Endothelial cell of umbilical vein (primary cell): ENCODE measurements around the gene COL4A1. TPM values are rescaled to one million over a fixed set of nuclear protein-coding genes. Genes with fewer than 3 reads are reported as not detected.

ENCODE experiments used
- BruUV-seq: library from RNA; stranded (reverse); fragments of 400-500 nt; replicated peaks from 2 replicates; lab custom pipeline; 2021; lab: Mats Ljungman, UMichigan
- CTCF ChIA-PET: fragments of 300-600, 350-600 bp; sonication (Branson Sonifier 250); formaldehyde crosslinking; loops from one replicate; lab custom pipeline; 2021; ENCODE audit warnings: antibody characterized with exemption, inconsistent platforms; lab: Charles Lee
- POLR2A ChIA-PET: fragments of 300-600, 350-600 bp; sonication (Branson Sonifier 250); formaldehyde crosslinking; loops from one replicate; lab custom pipeline; 2021; ENCODE audit warnings: antibody characterized with exemption, inconsistent platforms; lab: Charles Lee
- DNase-seq: peaks from one replicate; pipeline ENCODE4 v3.0.0-alpha.2; 2011; ENCODE audit warnings: low read depth, low spot score
- FAIRE-seq: peaks from 2 replicates; lab custom pipeline; 2011; peaks lifted over from hg19 to GRCh38; lab: Jason Lieb, UNC
- H2AFZ ChIP-seq: 2 replicates; pipeline ENCODE4 v1.6.0; 2012; ENCODE audit warnings: low read depth, low read length, control low read depth, inconsistent platforms
- H3K27ac ChIP-seq: 2 replicates; pipeline ENCODE4 v1.5.1; 2011; ENCODE audit warnings: low read depth, mild to moderate bottlenecking, control low read depth, low read length, moderate library complexity; ENCODE audit not compliant: insufficient read depth
- H3K27me3 ChIP-seq, 2 experiments: 2 replicates each; pipeline versions ENCODE4 v1.6.0 to v1.6.1; 2011; ENCODE audit warnings: low read length in 2 of 2, mixed read lengths in 1 of 2; ENCODE audit not compliant: control insufficient read depth in 2 of 2, insufficient read depth in 2 of 2
- H3K36me3 ChIP-seq, 2 experiments: 2 replicates in 1 of 2; 3 replicates in 1 of 2; pipeline ENCODE4 v1.5.1; 2011; ENCODE audit warnings: low read length in 2 of 2, mild to moderate bottlenecking in 1 of 2, moderate library complexity in 1 of 2; ENCODE audit not compliant: control insufficient read depth in 2 of 2, insufficient read depth in 2 of 2; ENCODE audit errors: extremely low read depth in 1 of 2
- H3K4me1 ChIP-seq: 3 replicates; pipeline ENCODE4 v1.5.1; 2011; ENCODE audit warnings: mild to moderate bottlenecking, low read length; ENCODE audit not compliant: control insufficient read depth, insufficient read depth; ENCODE audit errors: extremely low read depth
- H3K4me2 ChIP-seq: 2 replicates; pipeline ENCODE4 v1.6.1; 2011; ENCODE audit warnings: low read length, control low read depth, mixed read lengths; ENCODE audit not compliant: insufficient read depth
- H3K4me3 ChIP-seq, 3 experiments: fragments of 200-600 bp in 1 of 3; sonication (generic), shearing (Covaris generic) in 1 of 3; replicated peaks in 1 of 3; 2 replicates each; pipeline ENCODE4 v1.5.1; 2011 to 2016; ENCODE audit warnings: control low read depth in 3 of 3, low read length in 3 of 3, mild to moderate bottlenecking in 2 of 3, inconsistent platforms in 1 of 3, low read depth in 1 of 3, moderate library complexity in 1 of 3; ENCODE audit not compliant: insufficient read depth in 1 of 3
- H3K79me2 ChIP-seq: 2 replicates; pipeline ENCODE4 v1.6.0; 2012; ENCODE audit warnings: low read length, inconsistent platforms; ENCODE audit not compliant: control insufficient read depth, insufficient read depth
- H3K9ac ChIP-seq: replicated peaks from 2 replicates; pipeline ENCODE3; 2011; ENCODE audit warnings: low read length, control low read depth; ENCODE audit not compliant: insufficient read depth; ENCODE audit errors: extremely low read depth
- H3K9me1 ChIP-seq: replicated peaks from 3 replicates; pipeline ENCODE4 v1.6.0; 2011; ENCODE audit warnings: mild to moderate bottlenecking, low read length; ENCODE audit not compliant: control insufficient read depth, insufficient read depth; ENCODE audit errors: extremely low read depth
- H3K9me3 ChIP-seq: replicated peaks from 2 replicates; pipeline ENCODE4 v1.5.1; 2012; ENCODE audit warnings: low read length, inconsistent platforms; ENCODE audit not compliant: control insufficient read depth, insufficient read depth
- H4K20me1 ChIP-seq: replicated peaks from 2 replicates; pipeline ENCODE3; 2011; ENCODE audit warnings: mild to moderate bottlenecking, low read length; ENCODE audit not compliant: control insufficient read depth, insufficient read depth; ENCODE audit errors: extremely low read depth
- CTCF ChIP-seq, 2 donors: IDR thresholded peaks; 1 replicate in 1 of 2; 2 replicates in 1 of 2; pipeline ENCODE4 v1.5.1; 2011; ENCODE audit warnings: low read length in 2 of 2, mild to moderate bottlenecking in 2 of 2, moderate library complexity in 2 of 2, control low read depth in 1 of 2, inconsistent platforms in 1 of 2, low read depth in 1 of 2; ENCODE audit not compliant: insufficient read depth in 1 of 2; ENCODE audit errors: extremely low read depth in 1 of 2
- EZH2 ChIP-seq: IDR thresholded peaks from 2 replicates; pipeline ENCODE4 v1.6.1; 2012; ENCODE audit warnings: borderline replicate concordance, low read depth, mild to moderate bottlenecking, moderate library complexity, low read length, inconsistent platforms; ENCODE audit not compliant: severe bottlenecking
- FOS ChIP-seq: IDR thresholded peaks from 2 replicates; pipeline ENCODE4 v1.6.1; 2011; ENCODE audit warnings: mild to moderate bottlenecking, low read length, moderate library complexity, borderline replicate concordance; ENCODE audit not compliant: insufficient read depth
- GATA2 ChIP-seq: IDR thresholded peaks from 2 replicates; pipeline ENCODE4 v1.7.0; 2011; ENCODE audit warnings: low read depth, mild to moderate bottlenecking, moderate library complexity, mixed read lengths, low read length; ENCODE audit not compliant: insufficient read length, insufficient read depth
- JUN ChIP-seq: IDR thresholded peaks from 2 replicates; pipeline ENCODE4 v1.6.1; 2011; ENCODE audit warnings: borderline replicate concordance, low read depth; ENCODE audit not compliant: insufficient read length, insufficient read depth
- MYC ChIP-seq: IDR thresholded peaks from one replicate; pipeline ENCODE4 v1.6.1; 2011; ENCODE audit warnings: mild to moderate bottlenecking, low read depth, low read length
- POLR2A ChIP-seq: IDR thresholded peaks from 2 replicates; pipeline ENCODE4 v1.6.1; 2012; ENCODE audit warnings: low read depth, mild to moderate bottlenecking, control low read depth, low read length
- POLR2AphosphoS5 ChIP-seq: IDR thresholded peaks from 2 replicates; pipeline ENCODE4 v1.6.1; 2012; ENCODE audit warnings: low read depth, mild to moderate bottlenecking, control low read depth, low read length, moderate library complexity; ENCODE audit not compliant: insufficient read depth
- dilution Hi-C: fragments of 300-500 bp; cut with MboI; formaldehyde crosslinking; loops from one replicate; pipeline ENCODE4 v1.15.0; 2019; ENCODE audit warnings: low sequenced_read_pairs; ENCODE audit not compliant: extremely low pct_ligation_motif_present
- intact Hi-C: fragments of 100-400 bp; cut with micrococcal nuclease; formaldehyde crosslinking; loops from one replicate; pipeline ENCODE4 v1.10.0; 2022
- polyA plus RNA-seq, 4 experiments: library from polyadenylated mRNA; depleted of rRNA in 3 of 4; stranded (reverse) in 3 of 4; unstranded in 1 of 4; fragments of >200 nt; gene quantifications; 2 replicates each; pipeline versions ENCODE4 v1.2.1 to v1.2.3, GENCODE V29; 2011 to 2012; ENCODE audit warnings: missing spikeins in 1 of 4
- total RNA-seq: library from RNA; stranded (reverse); gene quantifications from 2 replicates; pipeline ENCODE4 v1.2.3, GENCODE V29; 2021
- TF ChIP-seq, protein P1 (sequence below): IDR thresholded peaks from 2 replicates; pipeline ENCODE4 v1.6.1; 2011; ENCODE audit not compliant: insufficient read depth, insufficient read length

Gene COL4A1
- total and polyA plus RNA-seq, 2 donors (not counting 3 experiments of a cell fraction or from before 2014, with no cell fraction given): 384 to 1,119 TPM

DNA sequence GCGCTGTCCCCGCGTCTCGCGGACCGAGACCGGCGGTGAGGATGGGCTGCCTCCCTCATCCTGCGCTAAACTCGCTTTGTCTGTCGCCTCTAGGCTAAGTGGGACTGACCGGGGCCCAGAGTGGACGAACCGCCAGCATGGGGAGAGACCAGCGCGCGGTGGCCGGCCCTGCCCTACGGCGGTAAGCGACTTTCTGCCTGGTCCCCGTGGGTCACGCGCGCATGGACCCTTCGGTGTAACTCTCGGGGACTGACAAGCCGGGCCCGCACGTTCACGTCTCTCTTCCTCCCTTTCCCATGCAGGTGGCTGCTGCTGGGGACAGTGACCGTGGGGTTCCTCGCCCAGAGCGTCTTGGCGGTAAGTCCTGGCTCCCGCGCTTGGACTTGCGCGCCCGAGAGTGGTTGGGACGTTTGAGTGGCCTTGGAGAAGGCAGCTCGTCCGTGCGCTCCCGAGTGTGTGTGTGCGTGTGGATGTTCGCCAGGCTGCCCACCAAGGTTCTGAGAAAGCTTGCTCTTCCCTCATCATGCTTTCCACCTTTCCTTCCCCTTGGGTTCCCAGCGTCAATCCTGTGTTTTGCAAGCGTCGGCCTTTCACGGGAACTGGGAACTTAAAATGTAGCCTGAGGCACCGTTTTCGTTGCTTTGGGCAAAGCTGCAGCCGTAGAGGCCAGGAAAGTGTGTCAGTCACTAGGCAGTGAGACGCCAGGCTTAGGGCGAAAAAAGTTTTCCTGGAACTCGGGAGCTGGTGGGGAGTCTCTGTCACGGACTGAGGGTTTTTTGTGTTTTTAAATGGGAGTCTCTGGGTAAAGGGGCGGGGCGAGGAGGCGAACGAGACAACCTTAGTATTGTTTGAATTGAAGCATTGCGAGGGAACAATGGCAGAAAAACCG, 1.1 kb upstream of the COL4A1 start:
- ChIA-PET POLR2A (interaction anchor here (0.8 to 1.1 kb wide), 4 partner anchors 12 to 407 kb away, joined by 3 to 4 read pairs (median 4); no protein-coding TSS in a partner anchor), CTCF (interaction anchor here (0.7 to 5.0 kb wide), 13 partner anchors 9 to 136 kb away, joined by 3 to 43 read pairs (median 5); no protein-coding TSS in a partner anchor)
- Histone ChIP-seq H3K4me3 (peak overlapping the region; percentile 64 to 83 (median 71)), H3K36me3 (peaks cover 2 to 11% of the 10 kb centered on the region in 2 experiments), H3K27ac (peak overlapping the region; percentile 59), H3K9me3 (no peaks in the 10 kb centered on the region), H3K79me2 (peaks cover 98% of the 10 kb centered on the region), H4K20me1 (no peaks in the 10 kb centered on the region), H2AFZ (no peak overlapping the region), H3K9me1 (no peaks in the 10 kb centered on the region), H3K9ac (peak overlapping the region; percentile 74), H3K27me3 (no peaks in the 10 kb centered on the region), H3K4me2 (peak overlapping the region; percentile 53), H3K4me1 (peaks cover 63% of the 10 kb centered on the region)
- TF ChIP-seq EZH2 (no peak), FOS (no peak), MYC (no peak), POLR2A (no peak), POLR2AphosphoS5 (no peak), GATA2 (no peak), CTCF (IDR thresholded peaks at IDR 0.05; ENCODE audit: extremely low read depth in 1 of 2, insufficient read depth in 1 of 2, low read depth in 1 of 2, low read length in 2 of 2) (no peak), JUN (no peak)
- TF ChIP-seq, protein P1, sequence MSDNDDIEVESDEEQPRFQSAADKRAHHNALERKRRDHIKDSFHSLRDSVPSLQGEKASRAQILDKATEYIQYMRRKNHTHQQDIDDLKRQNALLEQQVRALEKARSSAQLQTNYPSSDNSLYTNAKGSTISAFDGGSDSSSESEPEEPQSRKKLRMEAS: no peak
- no TSS peak for BruUV-seq
- FAIRE-seq (no peak), DNase-seq (peak; percentile 62)
- dilution Hi-C loops (no loop called here), intact Hi-C loops (loop anchor here (1.0 to 2.0 kb wide), 6 partner anchors 12 to 104 kb away; no protein-coding TSS in a partner anchor)
